Mucosa of rectum (tissue), 2 donors: ENCODE results near the gene NRCAM.
"Not testable (repeated sequence)": the region's sequence is repeated elsewhere in the genome, so short reads cannot be mapped to it uniquely, and the experiment has no call there.

Experiments used
- H3K27ac ChIP-seq, 2 donors: one replicate each; pipeline ENCODE4 v1.7.0; 2013; ENCODE audit warnings: inconsistent platforms in 2 of 2, low read depth in 2 of 2, low read length in 2 of 2
- H3K27me3 ChIP-seq, 2 donors: one replicate each; pipeline ENCODE4 v1.7.0; 2013; ENCODE audit warnings: low read length in 2 of 2; ENCODE audit not compliant: control insufficient read depth in 2 of 2, insufficient read depth in 2 of 2
- H3K36me3 ChIP-seq, 2 donors: one replicate each; pipeline ENCODE4 v1.7.0; 2013; ENCODE audit warnings: low read length in 2 of 2; ENCODE audit not compliant: control insufficient read depth in 2 of 2, insufficient read depth in 2 of 2
- H3K4me1 ChIP-seq, 2 donors: one replicate each; pipeline ENCODE4 v1.7.0; 2013; ENCODE audit warnings: low read length in 2 of 2, mild to moderate bottlenecking in 1 of 2; ENCODE audit not compliant: control insufficient read depth in 2 of 2, insufficient read depth in 2 of 2
- H3K4me3 ChIP-seq, 2 donors: one replicate each; pipeline ENCODE4 v1.7.0; 2013; ENCODE audit warnings: low read length in 2 of 2
- H3K9ac ChIP-seq, 2 donors: one replicate each; pipeline ENCODE4 v1.7.0; 2013; ENCODE audit warnings: low read length in 2 of 2, low read depth in 1 of 2, mild to moderate bottlenecking in 1 of 2
- H3K9me3 ChIP-seq, 2 donors: one replicate each; pipeline ENCODE4 v1.7.0; 2013; ENCODE audit warnings: low read length in 2 of 2; ENCODE audit not compliant: control insufficient read depth in 2 of 2
- donor health status: healthy.
- donor health status: Normal muscosa, but diverticular disease.

Gene NRCAM

GRCh38 chr7:108455998-108456677 lies at the start of gene NRCAM:
Gene NRCAM, minus strand, starts transcription at chr7:108456436. Its CDS starts 216,372 bp downstream, at chr7:108240064.
- no peak within 1 kb of the TSS for H3K9ac ChIP-seq
- H3K27ac ChIP-seq: no peak within 1 kb of the TSS
- H3K4me3 ChIP-seq: peak within 1 kb of the TSS; percentile 35 to 52
- peaks cover 0 to 8% of the 10 kb centered on the region in 2 donors for H3K4me1 ChIP-seq
- H3K36me3 ChIP-seq: no peaks in the 10 kb centered on the region
- no peaks in the 10 kb centered on the region for H3K9me3 ChIP-seq
- peaks cover 24 to 49% of the 10 kb centered on the region in 2 donors for H3K27me3 ChIP-seq

- peaks cover 11 to 12% of the 10 kb centered on the region in 2 donors for H3K36me3 ChIP-seq
- not testable (repeated sequence) for H3K9me3 ChIP-seq, H3K27me3 ChIP-seq, H3K9ac ChIP-seq, H3K4me1 ChIP-seq, H3K4me3 ChIP-seq, H3K27ac ChIP-seq
Observed at GRCh38 chr7:108504576-108504975, 48.3 kb upstream of the NRCAM start.

GRCh38 chr7:108503112-108504026 lies 47.1 kb upstream of the NRCAM start:
- no peaks in the 10 kb centered on the region for H3K27me3 ChIP-seq
- peak overlapping the region in 1 of 2 donors; percentile 33 for H3K27ac ChIP-seq
- H3K9ac ChIP-seq: no peak overlapping the region
- H3K36me3 ChIP-seq: peaks cover 13 to 15% of the 10 kb centered on the region in 2 donors
- H3K4me1 ChIP-seq: no peaks in the 10 kb centered on the region
- H3K9me3 ChIP-seq: no peaks in the 10 kb centered on the region
- no peak overlapping the region for H3K4me3 ChIP-seq

DNA sequence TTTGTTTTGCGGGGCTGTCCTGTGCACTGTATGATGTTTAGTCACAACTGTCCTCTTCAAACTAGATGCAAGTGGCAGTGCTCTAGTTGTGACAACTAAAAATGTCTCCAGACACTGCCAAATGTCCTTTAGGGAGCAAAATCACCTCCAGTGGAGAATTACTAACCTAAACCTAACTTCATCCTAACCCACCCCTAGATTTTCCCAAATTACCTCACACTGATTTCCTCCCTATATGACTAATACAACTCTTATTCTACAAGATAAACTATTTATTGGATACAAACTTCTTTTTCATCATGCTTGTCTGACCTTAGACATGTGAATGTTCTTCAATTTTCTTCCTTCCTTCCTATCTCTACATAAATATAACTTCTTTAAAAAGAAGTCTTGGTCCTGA lies 43.3 kb upstream of the NRCAM start:
- no peaks in the 10 kb centered on the region for H3K27me3 ChIP-seq
- no peaks in the 10 kb centered on the region for H3K4me1 ChIP-seq
- H3K27ac ChIP-seq: no peak overlapping the region
- no peak overlapping the region for H3K4me3 ChIP-seq
- no peaks in the 10 kb centered on the region for H3K9me3 ChIP-seq
- no peak overlapping the region for H3K9ac ChIP-seq
- H3K36me3 ChIP-seq: peaks cover 13% of the 10 kb centered on the region in 2 donors

DNA sequence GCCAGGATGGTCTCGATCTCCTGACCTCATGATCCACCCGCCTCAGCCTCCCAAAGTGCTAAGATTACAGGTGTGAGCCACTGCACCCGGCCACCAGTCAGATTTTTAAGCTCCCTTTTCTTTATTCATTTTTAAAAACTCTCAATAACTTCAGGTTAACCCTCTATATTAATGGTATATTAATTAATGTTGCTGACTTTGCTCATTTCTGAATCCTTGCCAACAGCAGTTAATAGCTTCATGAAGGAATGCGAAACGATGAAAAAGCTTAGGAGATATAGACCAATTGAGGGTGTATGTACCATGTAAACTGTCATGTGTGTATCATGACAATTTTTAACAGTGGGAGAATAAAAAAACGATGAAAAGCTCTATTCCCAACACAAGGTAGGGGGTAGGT lies 42.2 kb upstream of the NRCAM start:
- Histone ChIP-seq H3K9me3 (no peaks in the 10 kb centered on the region), H3K4me3 (no peak overlapping the region), H3K36me3 (peaks cover 13 to 17% of the 10 kb centered on the region in 2 donors), H3K27ac (no peak overlapping the region), H3K9ac (no peak overlapping the region), H3K4me1 (no peaks in the 10 kb centered on the region), H3K27me3 (no peaks in the 10 kb centered on the region)

GRCh38 chr7:108497082-108497725 lies 41.0 kb upstream of the NRCAM start:
- no peak overlapping the region for H3K27ac ChIP-seq
- no peak overlapping the region for H3K9ac ChIP-seq
- no peaks in the 10 kb centered on the region for H3K4me1 ChIP-seq
- H3K36me3 ChIP-seq: peaks cover 16 to 17% of the 10 kb centered on the region in 2 donors
- H3K9me3 ChIP-seq: no peaks in the 10 kb centered on the region
- no peaks in the 10 kb centered on the region for H3K27me3 ChIP-seq
- no peak overlapping the region for H3K4me3 ChIP-seq

GRCh38 chr7:108492742-108493141 lies 36.5 kb upstream of the NRCAM start:
- Histone ChIP-seq H3K36me3 (peaks cover 8 to 11% of the 10 kb centered on the region in 2 donors), H3K27ac (no peak overlapping the region), H3K4me3 (no peak overlapping the region), H3K27me3 (no peaks in the 10 kb centered on the region), H3K4me1 (no peaks in the 10 kb centered on the region), H3K9me3 (no peaks in the 10 kb centered on the region), H3K9ac (no peak overlapping the region)

DNA sequence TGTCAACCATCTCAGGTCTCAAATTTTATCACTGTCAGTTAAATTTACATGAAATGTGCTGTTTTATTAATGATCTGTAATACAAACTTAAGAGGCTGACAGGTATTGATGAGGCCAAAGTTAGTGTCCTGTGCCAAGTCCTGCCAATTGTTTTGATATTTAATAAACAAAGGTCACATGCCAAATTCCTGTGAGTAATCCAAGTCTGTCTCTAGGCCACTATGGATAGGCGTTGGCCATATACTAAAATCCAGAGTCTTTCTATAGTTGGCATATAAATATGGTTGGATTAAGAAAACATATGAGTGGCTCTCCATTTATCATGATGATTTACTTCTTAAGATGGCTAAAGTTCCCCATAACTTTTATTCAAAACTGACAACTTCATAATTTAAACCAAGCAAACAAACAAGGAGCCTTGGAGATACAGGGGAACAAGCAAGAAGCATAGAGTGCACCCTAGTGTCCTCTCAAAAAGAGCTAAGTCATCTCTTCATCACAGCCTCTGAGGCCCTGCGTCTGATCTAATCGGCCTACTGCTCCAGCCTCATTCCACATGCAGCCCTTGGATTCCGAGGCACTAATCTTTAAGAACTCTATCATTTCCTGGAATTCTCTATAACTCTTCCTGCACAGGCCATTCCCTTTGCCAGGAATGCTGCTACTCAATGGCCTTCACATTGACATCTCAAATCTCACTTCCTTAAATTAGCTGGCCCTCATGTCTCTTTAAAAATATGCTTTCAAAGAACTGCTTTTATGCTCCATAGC lies 32.7 kb upstream of the NRCAM start:
- peaks cover 5 to 7% of the 10 kb centered on the region in 2 donors for H3K36me3 ChIP-seq

DNA sequence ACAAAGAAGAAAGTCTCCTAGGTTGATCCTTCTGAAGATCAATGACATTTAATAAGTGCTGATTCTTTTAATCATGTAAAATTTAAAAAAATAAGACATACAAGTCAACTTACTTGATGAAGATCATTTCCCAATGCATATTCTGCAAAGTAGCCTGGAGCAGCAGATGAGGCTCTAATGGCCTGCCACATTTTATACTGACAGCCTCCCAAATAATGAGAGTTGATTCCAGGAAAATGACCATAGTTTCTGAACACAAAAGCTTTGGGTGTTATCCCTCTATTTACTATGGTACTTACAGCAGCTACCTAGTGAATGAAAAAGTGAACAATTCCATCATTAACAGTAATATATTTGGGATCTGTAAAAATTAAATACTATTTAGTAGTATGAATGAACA lies 31.4 kb upstream of the NRCAM start:
- Histone ChIP-seq H3K4me3 (no peak overlapping the region), H3K27me3 (no peaks in the 10 kb centered on the region), H3K9me3 (no peaks in the 10 kb centered on the region), H3K9ac (no peak overlapping the region), H3K27ac (no peak overlapping the region), H3K36me3 (peaks cover 4 to 5% of the 10 kb centered on the region in 2 donors), H3K4me1 (no peaks in the 10 kb centered on the region)

More for the DNA sequence above, 32.7 kb upstream of the NRCAM start:
- H3K9ac ChIP-seq: no peak overlapping the region
- no peak overlapping the region for H3K27ac ChIP-seq
- no peaks in the 10 kb centered on the region for H3K27me3 ChIP-seq
- no peaks in the 10 kb centered on the region for H3K4me1 ChIP-seq
- no peaks in the 10 kb centered on the region for H3K9me3 ChIP-seq
- no peak overlapping the region for H3K4me3 ChIP-seq
